GM12878 (cell line): ENCODE results near the gene TMEM120B. TPM values are rescaled to one million over a fixed set of nuclear protein-coding genes. Genes with fewer than 3 reads are reported as not detected.

Experiments used
- ATAC-seq: fragments of 200-7000 bp; cut with Tn5 transposase; 3 replicates; pipeline ENCODE4 v1.9.1; 2020; ENCODE audit warnings: mild to moderate bottlenecking, moderate library complexity
- BruUV-seq: library from RNA; stranded (reverse); fragments of 400-500 nt; replicated peaks from 2 replicates; lab custom pipeline; 2021; lab: Mats Ljungman, UMichigan
- CTCF ChIA-PET: fragments of 300-600 bp; sonication (Branson Sonifier 250); formaldehyde crosslinking; extraction: SDS; loops from one replicate; lab custom pipeline; 2021; ENCODE audit warnings: inconsistent platforms; lab: Yijun Ruan, JAX
- POLR2A ChIA-PET: fragments of 350-600 bp; formaldehyde crosslinking; extraction: SDS; loops from one replicate; lab custom pipeline; 2021; ENCODE audit warnings: inconsistent platforms; lab: Charles Lee
- RAD21 ChIA-PET: fragments of 300-600 bp; sonication (Branson Sonifier 250); formaldehyde crosslinking; loops from one replicate; lab custom pipeline; 2023; ENCODE audit warnings: antibody characterized with exemption; ENCODE audit not compliant: unreplicated experiment; lab: Charles Lee
- SMC1A ChIA-PET: fragments of 300-600 bp; sonication (Branson Sonifier 250); formaldehyde crosslinking; loops from one replicate; lab custom pipeline; 2023; ENCODE audit not compliant: unreplicated experiment, uncharacterized antibody; lab: Charles Lee
- DNase-seq: peaks from one replicate; pipeline ENCODE4 v3.0.0-alpha.2; 2011; ENCODE audit warnings: low read depth, low spot score
- FAIRE-seq: peaks from 3 replicates; lab custom pipeline; 2011; peaks lifted over from hg19 to GRCh38; lab: Jason Lieb, UNC
- H2AFZ ChIP-seq: 2 replicates; pipeline ENCODE4 v1.6.0; 2011; ENCODE audit warnings: low read depth, low read length, control low read depth; ENCODE audit not compliant: control insufficient read depth
- H3K27ac ChIP-seq: 2 replicates; pipeline ENCODE4 v1.5.1; 2011; ENCODE audit warnings: control low read depth; ENCODE audit not compliant: control insufficient read depth, insufficient read depth
- H3K27me3 ChIP-seq, 2 experiments: replicated peaks in 1 of 2; 2 replicates each; pipeline versions ENCODE4 v1.6.0 to v1.6.1; 2011; ENCODE audit warnings: low read length in 1 of 2; ENCODE audit not compliant: control insufficient read depth in 2 of 2, insufficient read depth in 2 of 2
- H3K36me3 ChIP-seq, 2 experiments: 2 replicates each; pipeline ENCODE4 v1.5.1; 2011; ENCODE audit warnings: low read length in 1 of 2; ENCODE audit not compliant: control insufficient read depth in 2 of 2, insufficient read depth in 2 of 2
- H3K4me1 ChIP-seq: 2 replicates; pipeline ENCODE4 v1.6.1; 2011; ENCODE audit warnings: mild to moderate bottlenecking, low read length, moderate library complexity, mixed read lengths; ENCODE audit not compliant: control insufficient read depth, insufficient read depth
- H3K4me2 ChIP-seq: 2 replicates; pipeline ENCODE4 v1.6.0; 2011; ENCODE audit warnings: control low read depth; ENCODE audit not compliant: control insufficient read depth, insufficient read depth
- H3K4me3 ChIP-seq: fragments of 200-600 bp; sonication (generic); 2 replicates; pipeline ENCODE4 v1.5.1; 2016
- H3K79me2 ChIP-seq: 2 replicates; pipeline ENCODE4 v1.6.0; 2011; ENCODE audit warnings: low read length; ENCODE audit not compliant: control insufficient read depth, insufficient read depth
- H3K9ac ChIP-seq: 2 replicates; pipeline ENCODE4 v1.8.0; 2011; ENCODE audit warnings: low read length, control low read depth, mixed read lengths; ENCODE audit not compliant: control insufficient read depth, insufficient read depth
- H3K9me3 ChIP-seq: replicated peaks from 3 replicates; pipeline ENCODE4 v1.5.1; 2011; ENCODE audit warnings: mild to moderate bottlenecking, low read length; ENCODE audit not compliant: control insufficient read depth, insufficient read depth
- H4K20me1 ChIP-seq: 2 replicates; pipeline ENCODE4 v1.6.0; 2011; ENCODE audit not compliant: control insufficient read depth, insufficient read depth
- CREB1 ChIP-seq: IDR thresholded peaks from 2 replicates; pipeline ENCODE4 v1.6.1; 2012; ENCODE audit warnings: low read depth, mild to moderate bottlenecking, inconsistent platforms
- GABPA ChIP-seq: IDR thresholded peaks from 2 replicates; pipeline ENCODE4 v1.6.1; 2014; ENCODE audit warnings: antibody characterized with exemption, low read depth, mild to moderate bottlenecking, inconsistent platforms
- IRF3 ChIP-seq: fragments of 450-650 bp; IDR thresholded peaks from 2 replicates; pipeline ENCODE4 v1.6.1; 2014; ENCODE audit warnings: mild to moderate bottlenecking
- LARP7 ChIP-seq: fragments of 450-650 bp; IDR thresholded peaks from 2 replicates; pipeline ENCODE4 v1.6.1; 2017; ENCODE audit warnings: mild to moderate bottlenecking
- NFYA ChIP-seq: IDR thresholded peaks from 2 replicates; pipeline ENCODE4 v1.6.1; 2011; ENCODE audit warnings: low read depth, mild to moderate bottlenecking, low read length, improper control_type of control experiment, borderline replicate concordance
- RELB ChIP-seq: fragments of 450-650 bp; IDR thresholded peaks from 2 replicates; pipeline ENCODE4 v1.6.1; 2017; ENCODE audit warnings: low read depth, mild to moderate bottlenecking, moderate library complexity
- SIN3A ChIP-seq: IDR thresholded peaks from 2 replicates; pipeline ENCODE4 v1.6.1; 2012; ENCODE audit warnings: low read depth, low read length, improper control_type of control experiment
- SPI1 ChIP-seq: IDR thresholded peaks from 2 replicates; pipeline ENCODE4 v1.6.1; 2011; ENCODE audit warnings: low read depth, mild to moderate bottlenecking, low read length, moderate library complexity, borderline replicate concordance; ENCODE audit not compliant: insufficient read depth
- WGBS: methylation state at CpG from one replicate; pipeline ENCODE4 v1.1.6; 2016; ENCODE audit warnings: low lambda C conversion rate; ENCODE audit not compliant: insufficient replicate concordance, insufficient coverage; ENCODE audit errors: missing lambda C conversion rate; 5-methylcytosine and 5-hydroxymethylcytosine counted together
- in situ Hi-C: fragments of 300-500 bp; cut with MboI; formaldehyde crosslinking; loops from 9 replicates; pipeline ENCODE4 v1.14.3; 2018; ENCODE audit warnings: mixed read lengths
- intact Hi-C: fragments of 100-400 bp; cut with micrococcal nuclease; formaldehyde crosslinking; loops from one replicate; pipeline ENCODE4 v1.14.2; 2022; ENCODE audit not compliant: unreplicated experiment
- polyA plus RNA-seq, 11 experiments: library from polyadenylated mRNA; depleted of rRNA in 4 of 11; unstranded in 6 of 11; stranded (reverse) in 5 of 11; fragments of >200 nt; fragmentation: Nextera tagmentation in 4 of 11; fragmentation: Illumina TruSeq in 1 of 11; extraction: Ambion mirVana in 4 of 11; extraction: Trizol in 1 of 11; gene quantifications; 1 replicate in 1 of 11; 2 replicates in 10 of 11; pipeline versions ENCODE4 v1.2.1 to v1.2.3, GENCODE V29; 2011 to 2016; ENCODE audit warnings: inconsistent platforms in 2 of 11, missing spikeins in 2 of 11, low read depth in 1 of 11
- total RNA-seq, 4 experiments: library from RNA; depleted of rRNA in 3 of 4; stranded (reverse); fragments of >200 nt in 3 of 4; fragmentation: Illumina TruSeq in 1 of 4; extraction: Trizol in 1 of 4; gene quantifications; 2 replicates each; pipeline versions ENCODE4 v1.2.1 to v1.2.3, GENCODE V29; 2013 to 2021

Gene TMEM120B
- total and polyA plus RNA-seq, 10 of the 15 experiments (the other 5 are each of a cell fraction or from before 2014, with no cell fraction given) = 4.0 to 26.2 (median 9.2) TPM

DNA sequence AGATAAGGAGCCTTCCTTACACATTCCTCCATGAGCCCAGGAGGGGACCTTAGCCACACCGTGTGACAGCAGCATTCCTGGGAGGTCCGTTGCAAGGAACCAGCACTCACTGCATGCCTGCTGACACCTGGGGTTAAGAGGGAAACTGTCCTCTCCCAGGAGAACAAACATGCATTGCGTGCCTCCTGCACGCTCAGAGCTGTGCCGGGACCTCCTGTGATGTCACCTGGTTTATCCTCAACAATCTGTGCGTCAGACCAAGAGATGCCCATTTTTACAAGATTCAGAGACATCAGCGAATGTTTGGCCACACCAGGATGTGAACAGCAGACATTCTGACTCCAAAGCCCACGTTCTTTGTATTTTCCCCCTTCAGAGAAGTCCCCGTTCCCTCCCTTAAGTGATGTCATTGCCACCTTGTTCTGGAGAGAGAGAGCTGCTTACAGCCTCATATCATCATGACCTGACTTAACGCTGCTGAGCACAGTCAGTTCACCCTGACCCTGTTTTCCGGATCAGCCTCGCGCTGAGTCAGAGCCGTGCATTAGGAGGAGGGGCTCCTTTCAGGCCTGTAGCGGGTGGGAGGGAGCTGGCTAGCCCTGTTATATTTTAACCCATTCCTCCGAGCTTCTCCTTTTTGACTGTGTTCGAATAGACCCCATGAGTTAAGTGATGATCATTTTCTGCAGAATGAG, 36.2 kb downstream of the TMEM120B start:
- Histone ChIP-seq H3K27ac (no peak overlapping the region), H3K9ac (no peak overlapping the region), H3K27me3 (no peaks in the 10 kb centered on the region), H2AFZ (no peak overlapping the region), H3K79me2 (no peaks in the 10 kb centered on the region), H3K4me3 (no peak overlapping the region), H3K9me3 (no peaks in the 10 kb centered on the region), H3K4me1 (no peaks in the 10 kb centered on the region), H3K4me2 (no peak overlapping the region), H3K36me3 (peaks cover 7 to 9% of the 10 kb centered on the region in 2 experiments; a peak in 3 of 4 replicates), H4K20me1 (no peaks in the 10 kb centered on the region)
- FAIRE-seq (no peak), DNase-seq (no peak), ATAC-seq (peak; percentile 67)
- BruUV-seq = no TSS peak
- TF ChIP-seq SPI1 = no peak
- TF ChIP-seq NFYA = no peak
- TF ChIP-seq RELB = no peak
- no peak for TF ChIP-seq GABPA
- no peak for TF ChIP-seq LARP7
- TF ChIP-seq CREB1 = peak; percentile 15; the same call in 1 of the 2 replicates
- no peak for TF ChIP-seq SIN3A
- TF ChIP-seq IRF3 = no peak
- RAD21 ChIA-PET = no interaction called here
- CTCF ChIA-PET = interaction anchor here (0.6 kb wide), 1 partner anchor 56 kb away, joined by 4 read pairs; no protein-coding TSS in a partner anchor
- in situ Hi-C loops = no loop called here
- SMC1A ChIA-PET = no interaction called here
- intact Hi-C loops = no loop called here
- POLR2A ChIA-PET = no interaction called here
- 70% methylated on average over 15 of the region's 17 CpGs for WGBS
